ENCODE data around the gene CSRP1. TPM values are rescaled to one million over a fixed set of nuclear protein-coding genes. Genes with fewer than 3 reads are reported as not detected.
"Not testable (repeated sequence)": the region's sequence is repeated elsewhere in the genome, so short reads cannot be mapped to it uniquely, and the experiment has no call there.

CSRP1 gene
- polyA plus RNA-seq, 4 donors: 62.1 to 181 (median 112) TPM

DNA sequence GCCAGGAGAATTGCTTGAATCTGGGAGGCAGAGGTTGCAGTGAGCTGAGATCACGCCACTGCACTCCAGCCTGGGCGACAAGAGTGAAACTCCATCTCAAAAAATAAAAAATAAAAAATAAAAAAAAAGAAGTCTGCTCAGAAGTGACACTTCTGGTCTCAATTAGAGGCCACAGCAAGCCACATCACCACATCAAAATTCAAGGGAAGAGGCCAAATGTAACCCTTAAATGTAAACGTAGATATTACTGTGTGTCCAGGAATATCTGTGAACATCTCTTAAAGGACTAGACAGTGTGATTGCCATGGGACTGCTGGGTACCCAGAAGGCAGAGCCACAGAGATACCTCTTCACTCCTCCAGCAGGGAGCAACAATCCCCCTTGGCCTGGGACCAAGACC is 28.3 kb downstream of the CSRP1 start:
- H3K4me3 ChIP-seq (ENCODE audit: low read depth in 1 of 3, low read length in 3 of 3); FAIRE-seq; H3K9me3 ChIP-seq (ENCODE audit: control insufficient read depth in 2 of 2, insufficient read depth in 1 of 2, low read depth in 1 of 2, low read length in 1 of 2); H3K27ac ChIP-seq (ENCODE audit: low read depth in 1 of 3, low read length in 2 of 3); H3K36me3 ChIP-seq (ENCODE audit: control insufficient read depth in 3 of 3, insufficient read depth in 2 of 3, low read depth in 1 of 3, low read length in 3 of 3); DNase-seq: not testable (repeated sequence)
- 93 to 95% (median 94%) methylated on average over 3 of the region's 3 CpGs for WGBS, 3 donors
- Histone ChIP-seq H3K4me1 (ENCODE audit: control insufficient read depth in 3 of 3, insufficient read depth in 2 of 3, low read depth in 1 of 3, low read length in 2 of 3) (peaks cover 0 to 51% (median 2%) of the 10 kb centered on the region in 3 donors), H3K27me3 (ENCODE audit: control insufficient read depth in 3 of 3, insufficient read depth in 3 of 3, low read length in 3 of 3) (peaks cover 0 to 15% (median 0%) of the 10 kb centered on the region in 3 donors)

DNA sequence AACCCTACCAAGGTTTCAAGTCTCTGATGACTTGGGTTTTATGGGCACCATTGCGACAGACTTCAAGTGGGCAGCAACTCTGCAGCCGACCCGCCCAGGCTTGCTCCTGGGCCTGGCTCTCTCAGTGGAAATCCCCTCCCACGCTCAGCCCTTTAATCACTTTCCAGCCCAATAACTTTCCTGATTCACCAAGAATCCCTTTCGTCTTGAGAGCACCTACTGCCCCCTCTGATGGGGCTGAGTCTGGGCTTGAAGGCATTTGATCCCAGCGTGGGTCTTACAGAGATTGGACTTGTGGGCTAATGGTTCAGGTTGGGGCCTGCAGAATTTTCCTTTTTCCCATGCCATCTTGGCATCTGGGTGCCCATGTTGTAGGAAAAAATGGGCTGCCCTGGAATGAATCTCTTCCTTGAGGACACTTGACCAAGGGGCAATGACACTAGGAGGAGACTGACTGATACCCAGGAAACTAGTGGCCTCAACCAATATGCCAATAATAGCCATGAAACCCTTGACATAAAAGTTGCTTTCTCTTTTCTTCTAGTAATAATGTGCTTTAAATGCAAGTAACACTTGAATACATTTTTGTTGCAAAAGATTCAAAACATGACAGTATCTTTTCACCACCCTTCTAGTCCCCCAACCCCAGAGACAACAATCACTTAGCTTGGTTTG is 30.1 kb downstream of the CSRP1 start:
- Histone ChIP-seq H3K27ac (ENCODE audit: low read depth in 1 of 3, low read length in 2 of 3) (no peak overlapping the region), H3K4me1 (ENCODE audit: control insufficient read depth in 3 of 3, insufficient read depth in 2 of 3, low read depth in 1 of 3, low read length in 2 of 3) (peaks cover 0 to 41% (median 2%) of the 10 kb centered on the region in 3 donors), H3K9me3 (ENCODE audit: control insufficient read depth in 2 of 2, insufficient read depth in 1 of 2, low read depth in 1 of 2, low read length in 1 of 2) (no peaks in the 10 kb centered on the region), H3K36me3 (ENCODE audit: control insufficient read depth in 3 of 3, insufficient read depth in 2 of 3, low read depth in 1 of 3, low read length in 3 of 3) (no peaks in the 10 kb centered on the region), H3K4me3 (ENCODE audit: low read depth in 1 of 3, low read length in 3 of 3) (no peak overlapping the region), H3K27me3 (ENCODE audit: control insufficient read depth in 3 of 3, insufficient read depth in 3 of 3, low read length in 3 of 3) (peaks cover 0 to 16% (median 0%) of the 10 kb centered on the region in 3 donors)
- WGBS, 3 donors: 78 to 81% (median 80%) methylated on average over 6 of the region's 6 CpGs
- FAIRE-seq (no peak), DNase-seq (peak in 1 of 2 donors; percentile 60)

DNA sequence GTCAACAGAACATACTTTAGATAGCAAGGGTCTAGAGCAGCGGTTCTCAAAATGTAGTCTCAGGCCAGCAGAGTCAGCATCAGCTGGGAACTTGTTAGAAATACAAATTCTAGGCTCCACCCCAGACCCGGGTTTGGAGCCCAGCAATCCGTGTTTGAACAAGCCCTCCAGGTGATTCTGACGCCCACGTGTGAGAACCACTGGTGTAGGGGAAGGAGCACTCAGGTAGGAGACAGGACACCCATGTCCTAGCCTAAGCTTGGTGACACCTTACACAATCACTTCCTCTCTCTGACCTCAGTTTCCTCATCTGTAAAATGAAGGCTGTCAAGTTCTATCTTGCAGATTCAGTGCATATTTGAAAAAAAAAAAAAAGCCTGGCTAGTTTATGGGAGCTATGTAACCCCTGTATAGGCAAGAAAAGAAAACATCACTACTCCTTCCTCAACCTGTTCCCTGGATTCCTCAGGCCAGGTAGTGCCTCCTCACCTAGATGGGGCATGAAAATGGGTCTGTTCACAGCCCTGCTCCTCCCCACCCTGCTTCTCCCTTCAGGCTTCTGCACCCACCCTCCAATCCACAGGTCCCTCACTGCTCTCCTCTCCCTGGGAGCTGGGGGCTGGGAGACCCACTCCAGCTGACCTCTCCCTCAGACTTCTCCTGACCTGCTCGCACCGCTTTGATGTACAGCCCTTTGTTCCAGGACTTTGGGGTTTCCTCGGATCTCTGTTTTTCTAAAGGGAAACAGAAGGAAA is 30.8 kb downstream of the CSRP1 start:
- 65 to 79% (median 72%) methylated on average over 8 of the region's 8 CpGs for WGBS, 3 donors
- no peaks in the 10 kb centered on the region for H3K9me3 ChIP-seq (ENCODE audit: control insufficient read depth in 2 of 2, insufficient read depth in 1 of 2, low read depth in 1 of 2, low read length in 1 of 2)
- FAIRE-seq (no peak), DNase-seq (no peak)
- no peaks in the 10 kb centered on the region for H3K36me3 ChIP-seq (ENCODE audit: control insufficient read depth in 3 of 3, insufficient read depth in 2 of 3, low read depth in 1 of 3, low read length in 3 of 3)
- no peak overlapping the region for H3K27ac ChIP-seq (ENCODE audit: low read depth in 1 of 3, low read length in 2 of 3)
- peaks cover 0 to 34% (median 2%) of the 10 kb centered on the region in 3 donors for H3K4me1 ChIP-seq (ENCODE audit: control insufficient read depth in 3 of 3, insufficient read depth in 2 of 3, low read depth in 1 of 3, low read length in 2 of 3)
- peaks cover 0 to 9% (median 0%) of the 10 kb centered on the region in 3 donors for H3K27me3 ChIP-seq (ENCODE audit: control insufficient read depth in 3 of 3, insufficient read depth in 3 of 3, low read length in 3 of 3)
- no peak overlapping the region for H3K4me3 ChIP-seq (ENCODE audit: low read depth in 1 of 3, low read length in 3 of 3)

DNA sequence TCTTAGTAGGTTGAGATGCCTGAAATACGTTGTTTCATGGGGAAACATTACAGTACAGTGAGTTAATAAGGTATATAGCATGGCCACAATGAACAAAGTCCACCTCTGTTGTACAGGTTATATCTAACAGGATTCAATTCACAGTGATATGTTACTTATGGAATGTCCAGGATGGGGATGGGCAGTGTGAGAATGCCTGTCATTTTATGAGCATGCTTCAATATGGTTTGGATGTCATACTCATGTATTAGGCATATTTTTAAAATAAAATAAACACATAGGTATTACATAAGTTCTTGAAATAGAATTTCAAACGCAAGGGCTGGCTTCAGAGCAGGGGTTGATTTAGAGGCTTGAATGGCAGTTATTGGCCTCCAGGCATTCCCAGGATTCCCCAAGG is 31.8 kb downstream of the CSRP1 start:
- Histone ChIP-seq H3K4me1 (ENCODE audit: control insufficient read depth in 3 of 3, insufficient read depth in 2 of 3, low read depth in 1 of 3, low read length in 2 of 3) (peaks cover 0 to 26% (median under 1%) of the 10 kb centered on the region in 3 donors), H3K9me3 (ENCODE audit: control insufficient read depth in 2 of 2, insufficient read depth in 1 of 2, low read depth in 1 of 2, low read length in 1 of 2) (no peaks in the 10 kb centered on the region), H3K27ac (ENCODE audit: low read depth in 1 of 3, low read length in 2 of 3) (peak overlapping the region in 1 of 3 donors; percentile 58), H3K36me3 (ENCODE audit: control insufficient read depth in 3 of 3, insufficient read depth in 2 of 3, low read depth in 1 of 3, low read length in 3 of 3) (no peaks in the 10 kb centered on the region), H3K4me3 (ENCODE audit: low read depth in 1 of 3, low read length in 3 of 3) (no peak overlapping the region), H3K27me3 (ENCODE audit: control insufficient read depth in 3 of 3, insufficient read depth in 3 of 3, low read length in 3 of 3) (peaks cover 0 to 7% (median 0%) of the 10 kb centered on the region in 3 donors)
- DNase-seq (peak; percentile 81 to 83), FAIRE-seq (no peak)
- WGBS, 3 donors: 47 to 67% (median 50%) methylated on average over 2 of the region's 2 CpGs

DNA sequence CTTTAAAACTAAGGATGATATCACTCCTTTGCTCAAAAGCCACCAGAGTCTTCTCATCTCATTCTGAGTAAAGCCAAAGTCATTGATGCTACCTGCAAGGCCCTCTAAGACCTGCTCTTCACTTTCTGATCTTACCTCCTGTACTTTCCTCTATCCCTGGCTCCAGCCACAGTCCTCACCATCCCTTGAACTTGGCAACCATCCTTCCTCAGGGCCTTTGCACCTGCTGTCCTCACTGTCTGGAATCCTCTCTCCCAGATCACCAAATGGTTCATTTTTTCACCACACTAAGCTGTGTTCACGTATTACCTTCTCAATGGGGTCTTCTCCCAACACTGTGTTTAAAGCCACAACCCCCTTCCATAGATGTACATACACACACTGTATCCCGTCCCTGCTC is 33.6 kb downstream of the CSRP1 start:
- FAIRE-seq (no peak), DNase-seq (no peak)
- peaks cover 0 to 18% (median 4%) of the 10 kb centered on the region in 3 donors for H3K27me3 ChIP-seq (ENCODE audit: control insufficient read depth in 3 of 3, insufficient read depth in 3 of 3, low read length in 3 of 3)
- 86 to 95% (median 94%) methylated on average over 2 of the region's 2 CpGs for WGBS, 3 donors
- peaks cover 0 to 33% (median 0%) of the 10 kb centered on the region in 3 donors for H3K4me1 ChIP-seq (ENCODE audit: control insufficient read depth in 3 of 3, insufficient read depth in 2 of 3, low read depth in 1 of 3, low read length in 2 of 3)
- H3K9me3 ChIP-seq (ENCODE audit: control insufficient read depth in 2 of 2, insufficient read depth in 1 of 2, low read depth in 1 of 2, low read length in 1 of 2): no peaks in the 10 kb centered on the region
- H3K4me3 ChIP-seq (ENCODE audit: low read depth in 1 of 3, low read length in 3 of 3): no peak overlapping the region
- H3K36me3 ChIP-seq (ENCODE audit: control insufficient read depth in 3 of 3, insufficient read depth in 2 of 3, low read depth in 1 of 3, low read length in 3 of 3): no peaks in the 10 kb centered on the region
- H3K27ac ChIP-seq (ENCODE audit: low read depth in 1 of 3, low read length in 2 of 3): no peak overlapping the region

DNA sequence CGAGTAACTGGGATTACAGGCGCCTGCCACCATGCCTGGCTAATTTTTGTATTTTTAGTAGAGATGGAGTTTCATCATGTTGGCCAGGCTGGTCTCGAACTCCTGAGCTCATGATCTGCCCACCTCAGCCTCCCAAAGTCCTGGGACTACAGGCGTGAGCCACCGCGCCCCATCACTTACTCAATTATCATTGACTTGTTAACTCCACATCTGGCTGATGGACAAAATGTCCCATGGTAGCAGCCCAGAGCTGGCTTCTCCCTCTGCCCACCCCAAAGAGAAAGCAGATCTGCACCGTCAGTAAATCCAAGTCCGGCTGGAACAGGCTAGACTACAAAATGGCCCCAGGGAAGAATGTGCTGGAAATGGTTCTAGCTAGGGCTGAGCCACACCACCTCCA is 34.6 kb downstream of the CSRP1 start:
- H3K9me3 ChIP-seq (ENCODE audit: control insufficient read depth in 2 of 2, insufficient read depth in 1 of 2, low read depth in 1 of 2, low read length in 1 of 2); FAIRE-seq; H3K27ac ChIP-seq (ENCODE audit: low read depth in 1 of 3, low read length in 2 of 3); DNase-seq; H3K4me3 ChIP-seq (ENCODE audit: low read depth in 1 of 3, low read length in 3 of 3); H3K36me3 ChIP-seq (ENCODE audit: control insufficient read depth in 3 of 3, insufficient read depth in 2 of 3, low read depth in 1 of 3, low read length in 3 of 3): not testable (repeated sequence)
- peaks cover 0 to 38% (median 0%) of the 10 kb centered on the region in 3 donors for H3K4me1 ChIP-seq (ENCODE audit: control insufficient read depth in 3 of 3, insufficient read depth in 2 of 3, low read depth in 1 of 3, low read length in 2 of 3)
- peaks cover 0 to 25% (median 4%) of the 10 kb centered on the region in 3 donors for H3K27me3 ChIP-seq (ENCODE audit: control insufficient read depth in 3 of 3, insufficient read depth in 3 of 3, low read length in 3 of 3)
- WGBS, 3 donors: 93 to 95% (median 94%) methylated on average over 8 of the region's 8 CpGs

DNA sequence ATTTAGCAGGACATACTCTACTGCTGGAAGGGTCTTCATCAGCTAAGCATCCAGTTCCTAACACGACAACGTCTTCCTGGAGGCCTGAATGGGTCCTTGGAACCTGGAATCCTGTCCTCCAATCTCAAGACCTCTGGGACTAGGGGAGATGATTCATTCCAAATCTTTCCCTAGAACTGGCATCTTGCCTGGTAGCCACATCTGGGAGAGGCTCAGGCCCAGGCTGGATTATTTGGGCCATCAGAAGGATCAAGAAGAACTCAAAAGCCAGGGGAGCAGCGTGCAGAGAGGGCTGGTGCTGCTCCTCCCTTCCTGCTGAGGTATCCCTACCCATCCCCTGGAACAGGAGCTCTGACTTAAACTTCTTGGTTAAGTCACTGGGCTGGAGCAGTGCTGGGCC is 35.2 kb downstream of the CSRP1 start:
- Histone ChIP-seq H3K4me3 (ENCODE audit: low read depth in 1 of 3, low read length in 3 of 3) (no peak overlapping the region), H3K27me3 (ENCODE audit: control insufficient read depth in 3 of 3, insufficient read depth in 3 of 3, low read length in 3 of 3) (peaks cover 0 to 25% (median 4%) of the 10 kb centered on the region in 3 donors), H3K36me3 (ENCODE audit: control insufficient read depth in 3 of 3, insufficient read depth in 2 of 3, low read depth in 1 of 3, low read length in 3 of 3) (no peaks in the 10 kb centered on the region), H3K27ac (ENCODE audit: low read depth in 1 of 3, low read length in 2 of 3) (no peak overlapping the region), H3K4me1 (ENCODE audit: control insufficient read depth in 3 of 3, insufficient read depth in 2 of 3, low read depth in 1 of 3, low read length in 2 of 3) (peaks cover 0 to 37% (median 0%) of the 10 kb centered on the region in 3 donors), H3K9me3 (ENCODE audit: control insufficient read depth in 2 of 2, insufficient read depth in 1 of 2, low read depth in 1 of 2, low read length in 1 of 2) (no peaks in the 10 kb centered on the region)
- 75 to 89% (median 83%) methylated on average over 3 of the region's 3 CpGs for WGBS, 3 donors
- DNase-seq: no peak
- FAIRE-seq: no peak

DNA sequence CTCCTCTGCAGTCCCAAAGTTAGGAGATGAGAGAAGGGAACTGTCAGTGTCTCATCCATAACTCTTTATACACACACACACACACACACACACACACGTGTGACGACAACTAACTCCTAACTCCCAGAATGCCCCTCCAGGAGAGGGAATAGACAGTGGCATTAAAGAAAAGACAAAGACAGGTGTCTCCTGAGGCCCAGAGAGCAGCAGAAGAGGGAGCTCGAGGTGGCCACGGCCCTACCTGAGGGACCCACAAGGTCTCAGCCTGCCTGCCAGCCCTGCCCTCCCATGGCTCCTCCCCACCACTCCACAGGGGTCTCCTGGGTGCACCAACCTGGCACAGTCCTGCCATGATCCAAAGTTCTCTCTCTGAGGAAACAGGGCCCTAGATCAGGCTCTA is 36.3 kb downstream of the CSRP1 start:
- Histone ChIP-seq H3K27me3 (ENCODE audit: control insufficient read depth in 3 of 3, insufficient read depth in 3 of 3, low read length in 3 of 3) (peaks cover 0 to 25% (median 4%) of the 10 kb centered on the region in 3 donors), H3K9me3 (ENCODE audit: control insufficient read depth in 2 of 2, insufficient read depth in 1 of 2, low read depth in 1 of 2, low read length in 1 of 2) (no peaks in the 10 kb centered on the region), H3K36me3 (ENCODE audit: control insufficient read depth in 3 of 3, insufficient read depth in 2 of 3, low read depth in 1 of 3, low read length in 3 of 3) (peaks cover 0 to 4% (median 0%) of the 10 kb centered on the region in 3 donors), H3K4me1 (ENCODE audit: control insufficient read depth in 3 of 3, insufficient read depth in 2 of 3, low read depth in 1 of 3, low read length in 2 of 3) (peaks cover 0 to 26% (median 0%) of the 10 kb centered on the region in 3 donors), H3K27ac (ENCODE audit: low read depth in 1 of 3, low read length in 2 of 3) (no peak overlapping the region), H3K4me3 (ENCODE audit: low read depth in 1 of 3, low read length in 3 of 3) (no peak overlapping the region)
- 45 to 77% (median 72%) methylated on average over 4 of the region's 4 CpGs for WGBS, 3 donors
- DNase-seq (no peak), FAIRE-seq (no peak)
